DOHH2 (cell line): ENCODE measurements around the gene MCMBP.

ENCODE experiments used
- CTCF ChIP-seq: fragments of 200-600 bp; sonication (generic); IDR thresholded peaks from one replicate; pipeline ENCODE4 v1.5.1; 2014; ENCODE audit warnings: antibody characterized with exemption, mild to moderate bottlenecking, low read depth, low read length; ENCODE audit not compliant: poor library complexity, severe bottlenecking
- EZH2phosphoT487 ChIP-seq: fragments of 200-600 bp; sonication (generic); IDR thresholded peaks from 2 replicates; pipeline ENCODE4 v1.6.1; 2017; ENCODE audit warnings: borderline replicate concordance, mild to moderate bottlenecking, antibody characterized with exemption, low read length, moderate library complexity, mixed read lengths

GRCh38 chr10:119826771-119827170 lies 45.9 kb downstream of the MCMBP start:
- TF ChIP-seq CTCF (no peak), EZH2phosphoT487 (no peak)
